Fibroblast of the aortic adventitia (primary cell): ENCODE results near the gene EPN2. TPM values are rescaled to one million over a fixed set of nuclear protein-coding genes. Genes with fewer than 3 reads are reported as not detected.

Experiments
- DNase-seq: peaks from one replicate; pipeline ENCODE4 v3.0.0-alpha.2; 2010; ENCODE audit warnings: low read depth
- H3K4me3 ChIP-seq: 2 replicates; pipeline ENCODE4 v1.5.1; 2011; ENCODE audit warnings: low read depth, mild to moderate bottlenecking, control low read depth, low read length, moderate library complexity
- CTCF ChIP-seq: IDR thresholded peaks from 2 replicates; pipeline ENCODE4 v1.5.1; 2011; ENCODE audit warnings: mild to moderate bottlenecking, low read length, control low read depth, inconsistent platforms; ENCODE audit not compliant: insufficient read depth
- total RNA-seq: library from RNA; depleted of rRNA; stranded (reverse); fragments of >200 nt; gene quantifications from 2 replicates; pipeline ENCODE4 v1.2.3, GENCODE V29; 2012; ENCODE audit warnings: low replicate concordance

Gene EPN2
- total RNA-seq, 1 donor = 30.7 TPM

GRCh38 chr17:19365833-19366636, 128.9 kb downstream of the EPN2 start:
- no peak overlapping the region for H3K4me3 ChIP-seq
- DNase-seq = no peak
- TF ChIP-seq CTCF = no peak

GRCh38 chr17:19366637-19366972, 129.4 kb downstream of the EPN2 start:
- H3K4me3 ChIP-seq = no peak overlapping the region
- TF ChIP-seq CTCF = no peak
- DNase-seq = no peak

GRCh38 chr17:19368229-19368628, 131.1 kb downstream of the EPN2 start:
- H3K4me3 ChIP-seq = no peak overlapping the region
- TF ChIP-seq CTCF = no peak
- no peak for DNase-seq

DNA sequence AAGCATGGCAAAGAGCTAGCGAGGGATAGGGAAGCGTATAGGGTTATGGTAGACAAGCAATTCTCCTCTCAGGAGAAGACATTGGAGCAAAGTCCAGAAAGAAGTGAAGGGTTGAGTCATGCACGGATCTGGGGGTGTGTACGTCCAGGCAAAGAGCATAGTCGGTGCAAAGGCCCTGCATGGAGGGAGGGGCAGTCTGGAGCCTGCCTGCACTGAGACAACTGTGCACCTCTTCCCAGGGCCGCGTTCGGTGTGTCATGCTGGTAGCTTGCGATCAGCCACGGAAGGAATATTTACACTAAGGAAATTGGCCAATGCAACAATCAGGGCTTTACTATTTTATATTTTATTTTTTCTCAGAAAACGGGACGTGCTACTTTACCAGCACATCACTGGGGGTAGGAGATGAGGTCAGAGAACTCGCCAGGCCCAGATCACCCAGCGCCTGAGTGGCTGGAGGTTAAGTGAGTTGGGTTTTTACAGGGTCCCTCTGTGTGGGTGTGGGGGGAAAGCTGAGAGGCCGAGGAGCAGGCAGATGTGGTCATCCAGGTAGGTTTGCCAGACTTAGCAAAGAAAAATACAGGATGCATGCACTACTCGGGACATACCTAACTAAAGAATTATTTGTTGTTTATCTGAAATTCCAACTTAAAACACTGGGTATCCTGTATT, 132.1 kb downstream of the EPN2 start:
- DNase-seq = no peak

GRCh38 chr17:19369846-19370492, 132.8 kb downstream of the EPN2 start:
- no peak overlapping the region for H3K4me3 ChIP-seq
- DNase-seq = no peak
- TF ChIP-seq CTCF = no peak

More for the DNA sequence above, 132.1 kb downstream of the EPN2 start:
- TF ChIP-seq CTCF = no peak
- H3K4me3 ChIP-seq = no peak overlapping the region

DNA sequence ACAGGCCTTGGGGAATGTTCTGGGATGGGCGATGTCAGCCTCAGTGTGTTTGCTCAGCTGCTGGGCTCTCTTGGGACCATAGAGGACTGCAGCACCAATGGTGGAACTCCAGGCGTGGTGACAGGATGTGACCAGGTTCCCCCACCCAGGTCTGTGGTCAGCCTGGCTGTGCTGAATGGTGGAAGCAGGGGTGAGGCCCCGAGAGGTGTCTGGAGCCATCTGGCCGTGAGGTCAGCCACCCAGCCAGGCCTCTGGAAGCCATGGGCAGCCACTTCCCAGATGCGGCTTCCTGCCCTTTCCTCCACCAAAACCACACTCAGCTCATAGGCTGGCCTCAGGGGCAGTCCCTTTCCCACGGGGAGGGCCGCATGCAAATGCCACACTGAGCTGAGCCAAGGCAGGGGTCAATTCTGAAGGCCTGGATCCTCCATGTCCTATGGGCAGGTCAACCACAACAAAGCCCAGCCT, 133.4 kb downstream of the EPN2 start:
- no peak for TF ChIP-seq CTCF
- DNase-seq = no peak

More for the DNA sequence above, 133.4 kb downstream of the EPN2 start:
- no peak overlapping the region for H3K4me3 ChIP-seq
